GM21447 (cell line): ENCODE data around the gene MRPS34.

Source experiments
- ATAC-seq: cut with Tn5 transposase; IDR thresholded peaks from one replicate; pipeline ENCODE4 v1.9.1; 2021; ENCODE audit not compliant: unreplicated experiment

Gene MRPS34

GRCh38 chr16:1771188-1771863, 1.6 kb downstream of the MRPS34 start, which contains the start of gene NME3:
Gene NME3, minus strand, starts transcription at chr16:1771543. Its CDS starts 9 bp downstream, at chr16:1771534.
- no peak for ATAC-seq

GRCh38 chr16:1770328-1771187, 2.4 kb downstream of the MRPS34 start:
- ATAC-seq, result no peak

- no peak for ATAC-seq
Measured at GRCh38 chr16:1769402-1770300, 3.3 kb downstream of the MRPS34 start.

- ATAC-seq, result no peak
Measured at GRCh38 chr16:1768767-1769401, 4.0 kb downstream of the MRPS34 start.

GRCh38 chr16:1768061-1768766, 4.7 kb downstream of the MRPS34 start:
- no peak for ATAC-seq

GRCh38 chr16:1767116-1767994, 5.6 kb downstream of the MRPS34 start:
- no peak for ATAC-seq

GRCh38 chr16:1766701-1767100, 6.2 kb downstream of the MRPS34 start:
- no peak for ATAC-seq

- no peak for ATAC-seq
Measured at GRCh38 chr16:1766231-1766630, 6.7 kb downstream of the MRPS34 start.

- no peak for ATAC-seq
Measured at GRCh38 chr16:1765826-1766225, 7.1 kb downstream of the MRPS34 start.

GRCh38 chr16:1764971-1765370, 8.0 kb downstream of the MRPS34 start:
- no peak for ATAC-seq

- no peak for ATAC-seq
Measured at GRCh38 chr16:1763521-1764511, 9.1 kb downstream of the MRPS34 start.

GRCh38 chr16:1762879-1763520, 9.9 kb downstream of the MRPS34 start:
- ATAC-seq, result no peak

GRCh38 chr16:1762196-1762878, 10.6 kb downstream of the MRPS34 start:
- no peak for ATAC-seq

GRCh38 chr16:1761751-1762150, 11.2 kb downstream of the MRPS34 start:
- ATAC-seq, result no peak

- no peak for ATAC-seq
Measured at GRCh38 chr16:1760911-1761310, 12.0 kb downstream of the MRPS34 start.

- ATAC-seq, result no peak
Measured at GRCh38 chr16:1759511-1759910, 13.4 kb downstream of the MRPS34 start.

- ATAC-seq, result no peak
Measured at GRCh38 chr16:1758923-1759322, 14.0 kb downstream of the MRPS34 start.
